H1 (cell line): ENCODE results near the gene PTGDS. TPM values are rescaled to one million over a fixed set of nuclear protein-coding genes. Genes with fewer than 3 reads are reported as not detected.
A peak's percentile ranks its signal among the peaks of the same experiment; 100 is the strongest.

Experiments used
- CTCF ChIA-PET: fragments of 300-600 bp; sonication (Branson Sonifier 250); formaldehyde crosslinking; loops from one replicate; lab custom pipeline; 2021; ENCODE audit not compliant: partially characterized antibody; lab: Charles Lee
- POLR2A ChIA-PET: fragments of 300-600 bp; sonication (Branson Sonifier 250); formaldehyde crosslinking; loops from one replicate; lab custom pipeline; 2021; ENCODE audit warnings: inconsistent platforms; ENCODE audit not compliant: partially characterized antibody; lab: Charles Lee
- DNase-seq, 2 experiments: peaks; one replicate each; pipeline versions ENCODE4 v3.0.0 to v3.0.0-alpha.2; 2010 to 2022; ENCODE audit warnings: low spot score in 2 of 2, low read depth in 1 of 2, mixed read lengths in 1 of 2
- FAIRE-seq: peaks from 2 replicates; lab custom pipeline; 2011; peaks lifted over from hg19 to GRCh38; lab: Jason Lieb, UNC
- H2AFZ ChIP-seq: 2 replicates; pipeline ENCODE4 v1.8.1; 2012; ENCODE audit warnings: low read length, inconsistent platforms
- H2AK5ac ChIP-seq: 2 replicates; pipeline ENCODE4 v1.6.1; 2013; ENCODE audit warnings: low read depth, low read length
- H2BK120ac ChIP-seq: replicated peaks from 2 replicates; pipeline ENCODE3; 2013; ENCODE audit warnings: low read depth, low read length, inconsistent platforms
- H2BK12ac ChIP-seq: 2 replicates; pipeline ENCODE4 v1.6.1; 2013; ENCODE audit warnings: low read depth, low read length
- H2BK15ac ChIP-seq: 2 replicates; pipeline ENCODE4 v1.6.1; 2013; ENCODE audit warnings: low read length
- H2BK20ac ChIP-seq: 2 replicates; pipeline ENCODE4 v1.6.1; 2013; ENCODE audit warnings: low read length
- H2BK5ac ChIP-seq: 2 replicates; pipeline ENCODE4 v1.6.1; 2013; ENCODE audit warnings: low read depth, low read length
- H3K14ac ChIP-seq: 2 replicates; pipeline ENCODE4 v1.6.1; 2013; ENCODE audit warnings: inconsistent platforms; ENCODE audit not compliant: insufficient read length
- H3K18ac ChIP-seq: 2 replicates; pipeline ENCODE4 v1.6.1; 2013; ENCODE audit warnings: low read length; ENCODE audit errors: extremely low read depth
- H3K23ac ChIP-seq: 2 replicates; pipeline ENCODE4 v1.6.1; 2013; ENCODE audit warnings: inconsistent platforms; ENCODE audit not compliant: insufficient read length
- H3K23me2 ChIP-seq: 2 replicates; pipeline ENCODE4 v1.6.1; 2013; ENCODE audit warnings: low read depth, low read length
- H3K27ac ChIP-seq: 2 replicates; pipeline ENCODE4 v1.6.1; 2011; ENCODE audit warnings: low read depth, low read length, inconsistent platforms
- H3K27me3 ChIP-seq, 4 experiments: replicated peaks in 1 of 4; 1 replicate in 1 of 4; 2 replicates in 3 of 4; pipeline versions ENCODE4 v1.6.1 to v1.8.1; 2011 to 2013; ENCODE audit warnings: low read length in 3 of 4, mild to moderate bottlenecking in 3 of 4, inconsistent platforms in 2 of 4, mixed read lengths in 2 of 4, moderate library complexity in 1 of 4; ENCODE audit not compliant: control insufficient read depth in 3 of 4, insufficient read depth in 3 of 4; ENCODE audit errors: extremely low read depth in 1 of 4
- H3K36me3 ChIP-seq, 4 experiments: 2 replicates each; pipeline versions ENCODE4 v1.6.1 to v1.8.1; 2011 to 2013; ENCODE audit warnings: mild to moderate bottlenecking in 4 of 4, low read length in 3 of 4, moderate library complexity in 2 of 4, control low read depth in 1 of 4, inconsistent platforms in 1 of 4; ENCODE audit not compliant: insufficient read depth in 4 of 4, control insufficient read depth in 2 of 4
- H3K4ac ChIP-seq: replicated peaks from 2 replicates; pipeline ENCODE3; 2013; ENCODE audit warnings: low read length, low read depth, mixed read lengths, inconsistent platforms; ENCODE audit not compliant: insufficient read length
- H3K4me1 ChIP-seq, 4 experiments: replicated peaks in 1 of 4; 1 replicate in 1 of 4; 2 replicates in 3 of 4; pipeline versions ENCODE4 v1.6.1 to v1.8.1; 2011 to 2013; ENCODE audit warnings: low read length in 3 of 4, inconsistent platforms in 2 of 4, mixed read lengths in 1 of 4; ENCODE audit not compliant: insufficient read depth in 4 of 4, control insufficient read depth in 3 of 4
- H3K4me2 ChIP-seq, 2 experiments: 2 replicates each; pipeline versions ENCODE4 v1.6.1 to v1.8.1; 2011 to 2013; ENCODE audit warnings: low read depth in 2 of 2, low read length in 2 of 2, control low read depth in 1 of 2, inconsistent platforms in 1 of 2, mild to moderate bottlenecking in 1 of 2; ENCODE audit not compliant: insufficient read depth in 1 of 2
- H3K4me3 ChIP-seq, 4 experiments: fragments of 200-600, 300-600 bp in 1 of 4; sonication (generic), shearing (Covaris generic), sonication (Bioruptor Twin) in 1 of 4; 2 replicates each; pipeline versions ENCODE4 v1.5.1 to v1.8.1; 2011 to 2016; ENCODE audit warnings: low read length in 4 of 4, low read depth in 3 of 4, control low read depth in 2 of 4, inconsistent platforms in 2 of 4, mild to moderate bottlenecking in 2 of 4, mixed read lengths in 1 of 4, moderate library complexity in 1 of 4; ENCODE audit not compliant: insufficient read depth in 2 of 4; ENCODE audit errors: extremely low read depth in 1 of 4
- H3K56ac ChIP-seq: replicated peaks from 2 replicates; pipeline ENCODE3; 2013; ENCODE audit warnings: low read depth, mild to moderate bottlenecking, mixed read lengths, low read length, inconsistent platforms; ENCODE audit not compliant: insufficient read length
- H3K79me1 ChIP-seq: 2 replicates; pipeline ENCODE4 v1.6.1; 2013; ENCODE audit warnings: low read depth, low read length, control low read depth
- H3K79me2 ChIP-seq, 2 experiments: 2 replicates each; pipeline versions ENCODE4 v1.6.1 to v1.8.1; 2012 to 2013; ENCODE audit warnings: low read length in 2 of 2, mild to moderate bottlenecking in 2 of 2, inconsistent platforms in 1 of 2; ENCODE audit not compliant: insufficient read depth in 2 of 2, control insufficient read depth in 1 of 2
- H3K9ac ChIP-seq, 4 experiments: replicated peaks in 1 of 4; 1 replicate in 1 of 4; 2 replicates in 3 of 4; pipeline versions ENCODE4 v1.6.1 to v1.8.1; 2011 to 2013; ENCODE audit warnings: low read depth in 3 of 4, low read length in 3 of 4, control low read depth in 2 of 4, mild to moderate bottlenecking in 2 of 4, moderate library complexity in 2 of 4, inconsistent platforms in 1 of 4; ENCODE audit errors: extremely low read depth in 1 of 4
- H3K9me3 ChIP-seq, 2 experiments: 2 replicates each; pipeline versions ENCODE4 v1.6.1 to v1.8.1; 2012 to 2013; ENCODE audit warnings: mild to moderate bottlenecking in 2 of 2, moderate library complexity in 2 of 2, control low read depth in 1 of 2, inconsistent platforms in 1 of 2, low read depth in 1 of 2, low read length in 1 of 2, mixed read lengths in 1 of 2; ENCODE audit not compliant: insufficient read depth in 2 of 2
- H4K20me1 ChIP-seq, 2 experiments: replicated peaks in 1 of 2; 2 replicates each; pipeline versions ENCODE3 to v1.8.1; 2011 to 2013; ENCODE audit warnings: inconsistent platforms in 2 of 2, low read length in 2 of 2, mild to moderate bottlenecking in 1 of 2; ENCODE audit not compliant: insufficient read depth in 2 of 2, control insufficient read depth in 1 of 2
- H4K5ac ChIP-seq: 2 replicates; pipeline ENCODE4 v1.6.1; 2013; ENCODE audit warnings: low read length, low read depth, mixed read lengths, inconsistent platforms; ENCODE audit not compliant: insufficient read length
- H4K8ac ChIP-seq: 2 replicates; pipeline ENCODE4 v1.8.0; 2013; ENCODE audit warnings: mild to moderate bottlenecking, moderate library complexity, low read length, inconsistent platforms; ENCODE audit not compliant: insufficient read depth; ENCODE audit errors: extremely low read depth
- H4K91ac ChIP-seq: replicated peaks from 2 replicates; pipeline ENCODE3; 2013; ENCODE audit warnings: low read length, mixed read lengths, inconsistent platforms; ENCODE audit not compliant: insufficient read length
- ATF3 ChIP-seq: IDR thresholded peaks from 2 replicates; pipeline ENCODE4 v1.6.1; 2011; ENCODE audit warnings: low read depth, mild to moderate bottlenecking, low read length; ENCODE audit not compliant: insufficient read depth
- CTCF ChIP-seq, 3 experiments: IDR thresholded peaks; 1 replicate in 2 of 3; 2 replicates in 1 of 3; pipeline versions ENCODE4 v1.5.1 to v1.6.1; 2011; ENCODE audit warnings: low read length in 3 of 3, mild to moderate bottlenecking in 3 of 3, inconsistent platforms in 2 of 3, low read depth in 1 of 3, moderate library complexity in 1 of 3; ENCODE audit not compliant: insufficient read depth in 1 of 3; ENCODE audit errors: control extremely low read depth in 1 of 3
- KDM5A ChIP-seq: fragments of 200-600 bp; IDR thresholded peaks from 2 replicates; pipeline ENCODE4 v1.7.1; 2012; ENCODE audit warnings: mild to moderate bottlenecking, low read length, inconsistent platforms, mixed read lengths
- NANOG ChIP-seq: IDR thresholded peaks from 2 replicates; pipeline ENCODE4 v1.6.1; 2011; ENCODE audit warnings: low read length, low read depth, mild to moderate bottlenecking, inconsistent platforms; ENCODE audit not compliant: insufficient read depth, poor library complexity, severe bottlenecking
- SIN3A ChIP-seq, 2 experiments: IDR thresholded peaks in 1 of 2; conservative IDR thresholded peaks in 1 of 2; 2 replicates each; pipeline ENCODE4 v1.6.1; 2011 to 2012; ENCODE audit warnings: low read length in 2 of 2, improper control_type of control experiment in 1 of 2, low read depth in 1 of 2, mild to moderate bottlenecking in 1 of 2
- WGBS, 2 experiments: shearing (Covaris generic) in 1 of 2; methylation state at CpG; one replicate each; pipeline versions ENCODE4 v1.1.6 to v1.1.7; 2013 to 2015; ENCODE audit warnings: low lambda C conversion rate in 2 of 2, mixed read lengths in 2 of 2, inconsistent platforms in 1 of 2, low coverage in 1 of 2, missing lambda C conversion rate in 1 of 2; ENCODE audit not compliant: insufficient replicate concordance in 2 of 2, insufficient coverage in 1 of 2, insufficient read length in 1 of 2; ENCODE audit errors: extremely low coverage in 1 of 2, missing lambda C conversion rate in 1 of 2; 5-methylcytosine and 5-hydroxymethylcytosine counted together
- polyA plus RNA-seq, 7 experiments: library from polyadenylated mRNA; depleted of rRNA in 3 of 7; stranded (reverse) in 5 of 7; unstranded in 2 of 7; fragments of >200 nt in 5 of 7; fragments of 200-250 nt in 2 of 7; gene quantifications; 1 replicate in 5 of 7; 2 replicates in 1 of 7; 4 replicates in 1 of 7; pipeline versions ENCODE4 v1.2.1 to v1.2.3, GENCODE V29; 2011 to 2013; ENCODE audit warnings: missing spikeins in 2 of 7, mixed read lengths in 2 of 7
- total RNA-seq: library from RNA; stranded (reverse); fragmentation: NEBNext Ultra II Directional; extraction: Animal tissue kit (Norgen Biotek cat#: 25700); gene quantifications from 2 replicates; pipeline ENCODE4 v1.2.1, GENCODE V29; 2021
- TF ChIP-seq, protein P1 (sequence below): IDR thresholded peaks from 2 replicates; pipeline ENCODE4 v1.6.1; 2011; ENCODE audit warnings: low read length, improper control_type of control experiment

PTGDS gene
- total and polyA plus RNA-seq, 2 of the 8 experiments (the other 6 are each of a cell fraction or from before 2014, with no cell fraction given): 1.7 to 2.3 TPM

- H3K27ac ChIP-seq: no peak overlapping the region
- H2BK120ac ChIP-seq: no peak overlapping the region
- H3K23me2 ChIP-seq: peaks cover 8% of the 10 kb centered on the region; the same call in 1 of the 2 replicates
- H3K56ac ChIP-seq: peak overlapping the region; percentile 46
- ChIA-PET CTCF (interaction anchor here (0.5 to 5.6 kb wide), 28 partner anchors 9 to 836 kb away, joined by 3 to 45 read pairs (median 5); partner anchors contain the start of genes ABCA2, AJM1, CLIC3 and LCN12), POLR2A (interaction anchor here (0.7 to 2.8 kb wide), 4 partner anchors 10 to 216 kb away, joined by 3 to 10 read pairs (median 4); partner anchors contain the start of genes CLIC3 and PAXX)
- peak overlapping the region; percentile 40 for H4K91ac ChIP-seq
- DNase-seq (peak in 1 of 2 experiments; percentile 90), FAIRE-seq (no peak)
- H3K4me2 ChIP-seq: no peak overlapping the region
- H3K36me3 ChIP-seq: no peaks in the 10 kb centered on the region
- no peaks in the 10 kb centered on the region for H3K9me3 ChIP-seq
- 82% methylated on average over 14 of the region's 14 CpGs; no CpG with 5 or more reads in 1 of the 2 experiments for WGBS, 2 experiments
- H3K14ac ChIP-seq: no peak overlapping the region
- peak overlapping the region; percentile 3; the same call in 1 of the 2 replicates for H2BK15ac ChIP-seq
- H2BK5ac ChIP-seq: no peak overlapping the region
- no peak overlapping the region for H3K4me3 ChIP-seq
- no peaks in the 10 kb centered on the region for H3K79me1 ChIP-seq
- no peak overlapping the region for H4K5ac ChIP-seq
- no peak overlapping the region for H2AFZ ChIP-seq
- no peak overlapping the region for H3K9ac ChIP-seq
- peaks cover 0 to 2% of the 10 kb centered on the region in 2 experiments for H4K20me1 ChIP-seq
- no peak overlapping the region for H3K23ac ChIP-seq
- peaks cover 0 to 12% (median 5%) of the 10 kb centered on the region in 4 experiments; a peak in 5 of 7 replicates for H3K4me1 ChIP-seq
- no peak overlapping the region for H2BK12ac ChIP-seq
- H3K4ac ChIP-seq: no peak overlapping the region
- H4K8ac ChIP-seq: no peak overlapping the region; the same call in 1 of the 2 replicates
- no peak overlapping the region for H2BK20ac ChIP-seq
- peaks cover 0 to 5% (median 2%) of the 10 kb centered on the region in 4 experiments; a peak in 2 of 7 replicates for H3K27me3 ChIP-seq
- no peak overlapping the region for H2AK5ac ChIP-seq
- H3K18ac ChIP-seq: no peak overlapping the region
- no peaks in the 10 kb centered on the region for H3K79me2 ChIP-seq
- TF ChIP-seq ATF3 (no peak), SIN3A (conservative IDR thresholded peaks at IDR 0.05 in 1 of 2, IDR thresholded peaks at IDR 0.05 in 1 of 2; ENCODE audit: low read depth in 1 of 2, low read length in 2 of 2) (peak in 1 of 2 experiments; percentile 64; a peak in 1 of 4 replicates), NANOG (no peak), CTCF (IDR thresholded peaks at IDR 0.05; ENCODE audit: control extremely low read depth in 1 of 3, insufficient read depth in 1 of 3, low read depth in 1 of 3, low read length in 3 of 3) (peak in 2 of 3 experiments; percentile 79 to 84; a peak in 3 of 4 replicates), KDM5A (no peak)
- TF ChIP-seq, protein P1, sequence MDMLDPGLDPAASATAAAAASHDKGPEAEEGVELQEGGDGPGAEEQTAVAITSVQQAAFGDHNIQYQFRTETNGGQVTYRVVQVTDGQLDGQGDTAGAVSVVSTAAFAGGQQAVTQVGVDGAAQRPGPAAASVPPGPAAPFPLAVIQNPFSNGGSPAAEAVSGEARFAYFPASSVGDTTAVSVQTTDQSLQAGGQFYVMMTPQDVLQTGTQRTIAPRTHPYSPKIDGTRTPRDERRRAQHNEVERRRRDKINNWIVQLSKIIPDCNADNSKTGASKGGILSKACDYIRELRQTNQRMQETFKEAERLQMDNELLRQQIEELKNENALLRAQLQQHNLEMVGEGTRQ: 0 out of 2 replicates have a peak, but pooled peaks have one; percentile 35
Measured at GRCh38 chr9:136975644-136976043, 1.7 kb upstream of the PTGDS start.
